HG03521 (cell line): ENCODE measurements around the gene DDX43.
"Not testable (repeated sequence)": the region's sequence is repeated elsewhere in the genome, so short reads cannot be mapped to it uniquely, and the experiment has no call there.

ENCODE experiments used
- ATAC-seq: cut with Tn5 transposase; IDR thresholded peaks from one replicate; pipeline ENCODE4 v1.9.1; 2021; ENCODE audit warnings: mild to moderate bottlenecking, moderate library complexity; ENCODE audit not compliant: unreplicated experiment

The DDX43 gene

DNA sequence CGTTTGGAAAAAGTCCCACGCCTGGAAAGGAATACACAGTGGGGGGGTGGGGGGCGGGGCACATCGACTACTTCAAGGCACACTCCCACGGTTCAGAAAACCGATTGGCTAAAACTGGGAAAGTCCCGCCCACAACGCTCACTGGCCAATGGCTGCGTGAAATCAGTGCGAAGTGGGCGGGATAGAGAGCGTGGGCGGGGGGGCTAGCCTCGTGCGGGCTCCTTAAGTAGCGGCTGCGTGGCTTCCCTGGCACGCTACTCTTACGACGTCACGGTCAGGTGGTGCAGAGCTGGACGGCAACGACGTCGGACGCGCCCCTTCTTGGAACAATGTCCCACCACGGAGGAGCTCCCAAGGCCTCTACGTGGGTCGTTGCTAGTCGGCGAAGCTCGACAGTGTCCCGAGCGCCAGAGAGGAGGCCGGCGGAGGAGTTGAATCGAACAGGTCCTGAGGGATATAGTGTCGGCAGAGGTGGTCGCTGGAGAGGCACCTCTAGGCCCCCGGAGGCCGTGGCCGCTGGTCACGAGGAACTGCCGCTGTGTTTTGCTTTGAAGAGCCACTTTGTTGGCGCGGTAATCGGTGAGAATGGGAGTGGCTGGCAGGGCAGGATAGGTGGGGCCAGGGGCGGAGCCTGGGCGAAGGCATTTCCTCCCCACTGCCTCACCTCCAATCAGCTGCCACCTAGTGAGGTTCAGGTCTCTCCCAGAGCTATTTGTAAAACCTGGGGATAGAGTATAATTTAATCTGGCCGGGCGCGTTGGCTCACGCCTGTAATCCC lies at the start of gene DDX43:
TSS of gene DDX43 (plus strand) at position 252 of the 778 bp plus-strand sequence. CDS start at position 330, 78 bp downstream.
- no peak for ATAC-seq

DNA sequence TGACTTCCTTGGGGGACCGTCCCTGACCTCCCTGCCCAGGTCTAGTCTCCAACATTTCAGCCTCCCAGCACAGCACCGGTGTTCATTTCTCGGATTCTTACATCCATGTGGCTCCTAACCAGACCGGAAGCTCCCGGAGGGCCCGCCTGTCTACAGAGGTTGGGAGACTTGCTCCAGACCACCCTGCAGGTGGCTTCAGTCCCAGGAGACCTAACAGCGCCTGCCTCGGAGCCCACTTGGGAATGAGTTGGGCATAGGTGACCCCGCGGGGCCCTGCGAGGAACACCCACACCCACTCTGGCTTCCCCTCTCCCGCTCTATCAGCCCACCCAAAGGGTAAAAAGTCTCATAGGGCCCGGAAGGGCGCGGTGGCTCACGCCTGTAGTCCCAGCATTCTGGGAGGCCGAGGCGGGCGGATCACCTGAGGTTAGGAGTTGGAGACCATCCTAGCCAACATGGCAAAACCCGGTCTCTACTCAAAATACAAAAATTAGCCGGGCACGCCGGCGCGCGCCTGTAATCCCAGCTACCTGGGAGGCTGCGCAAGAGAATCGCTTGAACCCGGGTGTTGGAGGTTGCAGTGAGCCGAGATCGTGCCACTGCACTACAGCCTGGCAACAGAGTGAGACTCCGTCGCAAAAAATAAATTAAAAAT lies 46.0 kb upstream of the DDX43 start:
- ATAC-seq = no peak

DNA sequence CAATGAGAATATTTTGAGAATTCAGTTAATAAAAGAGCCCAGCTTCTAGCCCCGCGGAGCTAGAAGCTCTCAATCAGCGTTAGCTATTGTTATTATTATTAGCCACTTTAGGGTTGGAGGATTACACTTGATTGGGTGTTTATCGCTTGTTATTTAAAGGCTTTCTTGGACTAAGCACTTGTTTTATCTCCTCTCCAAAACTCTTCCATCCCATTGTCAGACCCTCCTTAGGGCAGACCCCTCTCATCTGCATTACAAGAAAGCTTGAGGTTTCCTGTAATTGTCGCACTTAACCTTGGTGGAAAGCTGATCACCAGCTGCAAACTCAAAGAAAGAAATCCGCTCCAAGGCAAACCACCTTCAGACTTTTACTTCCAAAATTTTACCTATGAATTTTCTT lies 45.3 kb upstream of the DDX43 start:
- ATAC-seq = no peak

DNA sequence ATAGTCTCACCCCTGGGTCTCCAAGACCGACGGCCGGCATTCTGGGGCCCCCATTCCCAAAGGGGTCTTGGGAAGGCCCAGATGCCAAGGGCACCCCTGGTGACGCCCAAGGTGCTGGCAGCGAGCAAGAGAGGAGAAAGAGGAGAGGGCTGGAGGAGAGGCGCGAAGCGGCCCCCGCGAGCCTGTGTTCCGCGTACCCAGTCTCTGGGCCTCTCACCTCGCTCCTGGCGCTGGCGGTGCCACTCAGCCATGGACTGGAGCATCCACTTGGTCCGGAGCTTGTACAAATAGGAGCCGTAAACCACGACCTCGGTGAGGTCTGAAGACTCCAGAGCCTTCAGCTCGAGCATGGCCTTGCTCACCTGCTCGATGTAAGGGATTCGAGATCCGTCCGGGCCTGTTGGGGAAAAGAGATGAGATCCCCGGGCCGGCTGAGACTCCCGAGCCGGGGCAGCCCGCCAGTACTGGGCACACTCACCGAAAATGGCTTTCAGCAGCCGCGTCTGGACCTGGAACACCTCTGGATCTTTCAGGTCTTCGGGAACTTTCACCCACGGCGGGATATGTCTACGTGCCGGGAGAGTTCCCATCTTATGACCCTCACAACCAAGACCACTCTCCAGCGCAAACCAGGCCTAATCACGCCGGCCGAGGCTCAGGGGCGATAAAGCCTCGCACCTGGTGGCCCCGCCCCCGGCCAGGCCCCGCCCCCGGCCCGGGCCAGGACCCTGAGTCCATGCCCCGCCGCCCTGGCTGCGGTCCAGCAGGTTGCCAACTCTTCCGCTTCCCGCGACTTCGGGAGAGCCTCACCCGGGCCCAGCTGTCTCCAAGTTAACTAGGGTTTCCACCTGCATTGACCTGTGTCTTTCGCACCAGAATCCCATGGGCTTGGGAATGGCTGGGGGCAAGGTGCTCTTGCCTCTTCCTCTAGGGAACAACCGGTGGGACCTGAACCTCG lies 40.7 kb upstream of the DDX43 start, which contains the start of gene DPPA5:
TSS of gene DPPA5 (minus strand) at position 641 of the 958 bp plus-strand sequence. CDS start at position 590, 51 bp downstream.
- ATAC-seq = no peak

DNA sequence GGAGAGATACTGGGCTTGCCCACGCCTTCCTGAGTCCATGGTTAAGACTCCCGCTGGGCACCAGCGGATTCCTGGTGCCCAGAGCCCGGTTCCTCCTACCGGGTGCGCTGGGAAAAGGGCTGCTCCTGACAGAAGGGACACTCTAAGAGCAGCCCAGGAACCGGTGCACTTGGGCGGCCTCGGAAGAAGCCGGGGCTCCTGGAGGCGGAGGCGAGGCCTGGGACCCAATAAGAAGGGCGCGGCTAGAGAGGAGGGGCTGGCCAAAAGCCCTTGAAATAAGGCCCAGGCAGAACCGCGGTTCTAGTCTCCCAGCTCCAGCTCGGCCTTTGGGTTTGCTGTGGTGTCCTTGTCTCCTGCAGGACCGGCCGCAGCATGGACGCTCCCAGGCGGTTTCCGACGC lies 32.3 kb upstream of the DDX43 start, which contains the start of gene KHDC3L:
TSS of gene KHDC3L (plus strand) at position 301 of the 400 bp plus-strand sequence. CDS start at position 373, 72 bp downstream.
- no peak for ATAC-seq

DNA sequence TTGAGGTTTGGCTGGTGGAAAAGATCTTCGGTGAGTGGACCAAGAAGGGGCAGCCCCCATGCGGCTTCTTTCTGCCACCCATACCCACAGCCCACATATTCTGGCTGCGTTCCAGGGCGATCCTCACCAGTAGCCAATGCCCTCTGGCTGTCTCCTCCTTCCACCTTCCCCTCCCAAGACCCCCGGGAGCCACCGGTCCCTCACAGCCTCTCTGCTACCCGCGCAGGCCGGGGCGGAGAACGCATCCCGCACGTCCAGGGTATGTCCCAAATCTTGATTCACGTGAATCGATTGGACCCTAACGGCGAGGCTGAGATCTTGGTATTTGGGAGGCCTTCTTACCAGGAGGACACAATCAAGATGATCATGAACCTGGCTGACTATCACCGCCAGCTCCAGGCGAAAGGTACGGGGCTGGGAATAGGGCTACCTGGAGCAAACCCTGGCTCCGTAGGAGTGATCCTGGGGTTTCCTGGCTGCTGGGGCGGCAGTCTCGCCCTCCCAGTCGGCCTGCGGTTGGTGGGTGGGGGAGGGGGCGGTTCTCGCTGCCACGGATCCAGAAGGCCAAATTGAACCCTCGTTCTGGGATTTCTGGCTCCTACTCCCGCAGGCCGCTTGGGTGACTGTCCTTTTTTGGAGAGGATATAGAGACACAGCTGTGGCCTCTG lies 31.6 kb upstream of the DDX43 start:
- no peak for ATAC-seq

DNA sequence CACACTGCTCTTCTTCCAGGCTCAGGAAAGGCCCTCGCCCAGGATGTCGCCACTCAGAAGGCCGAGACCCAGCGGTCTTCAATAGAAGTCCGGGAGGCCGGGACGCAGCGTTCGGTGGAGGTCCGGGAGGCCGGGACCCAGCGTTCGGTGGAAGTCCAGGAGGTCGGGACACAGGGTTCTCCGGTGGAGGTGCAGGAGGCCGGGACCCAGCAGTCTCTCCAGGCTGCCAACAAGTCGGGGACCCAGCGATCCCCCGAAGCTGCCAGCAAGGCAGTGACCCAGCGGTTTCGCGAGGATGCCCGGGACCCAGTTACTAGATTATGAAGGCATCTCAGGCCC lies 31.1 kb upstream of the DDX43 start:
- ATAC-seq = no peak

DNA sequence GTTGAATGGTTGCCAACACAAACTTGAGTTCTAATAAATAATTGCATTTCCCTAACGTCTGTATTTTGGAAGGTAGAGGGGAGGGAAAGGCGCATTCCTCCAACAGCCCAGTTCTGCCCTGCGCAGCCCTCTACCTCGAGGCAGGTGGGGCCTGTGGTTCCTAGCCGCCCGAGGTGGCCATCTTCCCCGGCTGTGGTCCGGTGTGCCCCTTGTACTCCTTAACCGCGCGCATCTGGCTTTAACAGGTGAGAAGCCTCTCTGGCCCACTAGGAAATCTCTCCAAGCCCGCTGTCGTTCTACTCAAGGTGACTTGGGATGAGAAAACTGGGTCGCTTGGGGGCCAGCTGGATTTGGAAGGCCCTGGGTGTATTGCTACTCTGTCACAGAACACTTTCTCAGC lies 30.5 kb upstream of the DDX43 start:
- ATAC-seq = no peak

DNA sequence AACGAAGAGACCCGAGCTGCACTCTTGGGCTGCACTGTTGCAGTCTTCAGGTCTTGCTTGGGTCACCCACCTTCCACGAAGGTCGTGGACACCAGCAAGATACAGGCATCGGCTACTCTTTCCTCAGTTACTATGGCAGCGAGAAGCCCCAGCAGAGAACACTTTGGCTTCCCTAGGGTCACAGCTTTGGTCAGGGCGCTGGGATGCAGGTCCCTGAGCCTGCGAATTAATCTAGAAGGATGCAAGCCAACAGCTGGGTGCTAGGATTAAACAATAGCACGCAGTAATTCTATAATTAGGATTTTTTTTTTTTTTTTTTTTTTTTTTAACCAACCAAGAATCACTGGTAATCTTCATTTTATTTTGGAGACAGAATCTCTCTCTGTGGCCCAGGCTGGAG lies 30.1 kb upstream of the DDX43 start:
- no peak for ATAC-seq

DNA sequence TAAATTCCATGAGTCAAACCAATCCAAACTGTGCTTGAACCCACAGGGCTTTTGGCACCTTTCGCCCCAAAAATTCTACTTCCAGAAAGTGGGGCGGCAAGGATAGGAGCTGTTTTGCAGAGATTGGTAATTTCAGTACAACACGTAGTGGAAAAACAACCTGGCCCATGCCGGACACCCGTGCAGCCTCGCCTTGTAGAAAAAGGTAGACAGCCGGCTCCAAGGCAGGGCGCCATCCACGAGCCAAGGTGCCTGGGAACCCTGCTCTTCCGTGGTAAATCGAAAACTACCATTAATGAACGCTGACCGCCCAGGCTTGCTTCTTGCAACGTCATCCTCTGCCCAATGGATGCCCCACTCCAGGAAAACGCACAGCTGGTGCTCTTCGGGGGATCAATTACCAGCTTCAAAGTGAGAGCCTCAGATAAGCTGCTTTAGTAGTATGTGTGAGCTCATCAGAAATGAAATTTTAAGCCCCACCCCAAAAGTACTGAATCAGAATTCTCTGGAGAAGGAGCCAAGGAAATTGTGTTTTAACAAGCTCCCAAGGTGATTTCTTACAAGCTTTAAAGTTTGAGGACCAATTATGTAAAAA lies 26.8 kb upstream of the DDX43 start:
- ATAC-seq = no peak

DNA sequence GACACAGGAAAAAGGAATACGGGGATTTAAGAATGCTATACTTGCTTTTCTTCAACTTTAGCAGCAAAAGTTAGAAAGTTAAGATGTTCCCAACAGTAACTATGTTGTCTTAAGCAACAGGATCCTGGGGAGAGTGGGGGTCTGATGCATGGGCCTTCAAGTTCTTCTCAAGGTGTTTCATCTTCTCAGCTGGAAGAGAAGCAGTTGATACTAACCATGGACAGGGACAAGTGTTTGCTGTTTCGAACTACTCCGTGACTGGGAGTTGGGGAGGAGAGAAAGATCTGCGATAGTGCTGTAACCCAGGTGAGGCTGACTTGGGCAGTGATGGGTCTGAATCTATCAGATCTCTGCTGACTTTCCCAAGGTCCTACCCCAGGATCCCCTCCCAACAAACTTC lies 26.0 kb upstream of the DDX43 start:
- no peak for ATAC-seq

DNA sequence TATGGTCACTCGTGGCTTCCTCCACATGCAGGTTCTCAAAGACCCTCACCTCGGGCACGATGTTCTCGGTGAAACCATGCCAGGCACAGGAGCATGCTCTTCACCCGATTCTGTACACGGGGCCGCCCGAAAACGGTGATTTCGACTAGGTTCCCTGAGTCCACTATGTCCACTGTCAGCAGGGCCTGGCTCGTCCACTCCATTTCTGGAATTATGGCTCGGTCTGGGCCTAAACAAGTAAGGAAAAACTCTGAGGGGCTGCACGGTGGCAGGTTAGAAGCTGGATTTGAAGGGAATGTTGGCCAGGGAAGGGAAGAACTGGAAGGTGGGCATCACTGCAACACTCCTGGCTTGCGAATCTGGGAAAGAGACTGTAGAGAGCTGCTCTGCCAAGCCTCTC lies 25.5 kb upstream of the DDX43 start:
- ATAC-seq = no peak

DNA sequence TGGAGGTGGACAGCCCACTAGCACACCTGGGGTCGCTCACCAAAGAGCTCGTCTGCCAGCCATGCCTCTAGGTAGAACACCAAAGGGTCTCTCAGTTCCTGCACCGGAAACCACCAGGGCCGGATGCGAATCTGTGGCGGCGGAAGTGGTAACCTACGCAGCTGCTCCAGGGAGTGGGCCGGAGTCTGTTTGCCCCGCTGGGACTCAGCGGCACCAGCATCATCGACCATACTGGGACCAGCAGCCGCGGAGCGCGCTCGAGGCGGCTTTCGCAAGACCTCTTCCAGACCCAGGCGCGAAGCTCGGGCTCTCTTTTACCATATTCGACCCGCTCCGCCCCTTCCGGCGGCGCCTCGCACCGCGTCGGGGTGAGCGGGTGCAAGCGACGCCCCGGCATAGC lies 25.1 kb upstream of the DDX43 start, which contains the start of gene OOEP:
TSS of gene OOEP (minus strand) at position 335 of the 400 bp plus-strand sequence. CDS start at position 230, 105 bp downstream.
- no peak for ATAC-seq

DNA sequence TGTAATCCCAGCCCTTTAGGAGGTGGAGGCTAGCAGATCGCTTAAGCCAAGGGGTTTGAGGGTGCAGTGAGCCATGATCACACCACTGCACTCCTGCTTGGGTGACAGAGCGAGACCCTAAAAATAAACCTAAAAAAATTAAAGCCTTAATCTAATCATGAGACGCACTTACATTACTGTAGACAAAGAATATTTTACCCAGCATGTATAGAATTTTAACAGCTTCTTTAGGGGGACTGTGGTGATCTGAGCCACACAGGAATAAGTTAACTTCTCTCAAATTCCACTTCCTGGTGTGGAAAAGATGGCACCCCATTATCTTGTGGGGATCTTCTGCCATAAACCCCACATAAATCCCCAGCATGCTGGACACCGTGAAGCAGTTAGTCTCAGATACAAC lies 22.6 kb upstream of the DDX43 start:
- no peak for ATAC-seq

DNA sequence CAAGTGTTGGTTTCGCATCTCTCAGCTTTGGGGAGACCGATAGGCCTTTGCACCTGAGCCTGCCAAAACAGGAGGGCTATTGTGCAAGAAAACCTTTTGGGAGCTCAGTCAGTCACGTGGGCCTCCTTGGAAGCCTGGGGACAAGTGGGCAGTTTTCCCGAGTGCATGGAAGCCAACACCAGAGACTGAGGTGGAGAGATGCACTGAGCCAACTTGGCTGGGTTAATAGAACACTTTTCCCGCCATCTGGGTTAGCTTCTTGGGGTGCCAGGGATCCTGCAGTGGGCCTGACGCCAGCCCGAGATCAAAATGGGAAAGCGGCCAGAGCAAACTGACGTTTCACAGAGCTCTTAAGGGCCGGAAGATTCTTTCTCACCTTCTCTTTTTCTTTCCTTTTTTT lies 22.1 kb upstream of the DDX43 start:
- ATAC-seq = no peak

DNA sequence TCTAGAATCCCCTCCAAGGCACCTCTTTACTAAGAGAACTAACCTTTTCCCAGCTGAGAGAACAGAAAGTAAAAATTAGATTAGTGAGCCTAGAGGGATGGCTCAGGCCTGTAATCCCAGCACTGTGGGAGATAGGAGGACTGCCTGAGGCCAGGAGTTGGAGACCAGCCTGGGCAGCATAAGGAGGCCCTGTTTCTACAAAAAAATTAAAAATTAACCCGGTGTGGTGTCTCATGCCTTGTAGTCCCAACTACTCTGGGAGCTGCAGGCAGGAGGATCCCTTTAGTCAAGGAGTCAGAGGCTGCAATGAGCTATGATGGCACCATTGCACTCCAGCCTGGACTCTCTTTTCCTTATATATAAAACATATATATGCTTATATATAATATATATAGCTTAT lies 19.4 kb upstream of the DDX43 start:
- no peak for ATAC-seq

DNA sequence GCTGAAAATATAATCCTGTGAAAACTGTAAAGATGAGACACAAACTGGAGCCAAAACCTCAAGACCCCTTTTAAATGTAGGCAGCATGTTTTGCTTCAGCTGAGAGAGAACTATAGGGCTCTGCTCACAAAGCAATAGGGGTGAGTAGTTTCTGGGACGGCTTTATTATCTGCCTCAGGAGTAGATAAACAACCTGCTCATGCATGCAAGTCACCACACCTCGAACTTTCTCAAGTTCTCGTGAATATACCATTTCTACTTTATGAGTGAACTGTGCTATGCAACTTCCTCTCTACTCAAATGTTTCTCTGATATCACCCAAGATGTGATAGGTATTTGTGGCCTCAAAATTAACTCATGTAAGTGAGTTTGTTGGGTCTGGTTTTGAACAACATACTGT lies 17.4 kb upstream of the DDX43 start:
- ATAC-seq = no peak

DNA sequence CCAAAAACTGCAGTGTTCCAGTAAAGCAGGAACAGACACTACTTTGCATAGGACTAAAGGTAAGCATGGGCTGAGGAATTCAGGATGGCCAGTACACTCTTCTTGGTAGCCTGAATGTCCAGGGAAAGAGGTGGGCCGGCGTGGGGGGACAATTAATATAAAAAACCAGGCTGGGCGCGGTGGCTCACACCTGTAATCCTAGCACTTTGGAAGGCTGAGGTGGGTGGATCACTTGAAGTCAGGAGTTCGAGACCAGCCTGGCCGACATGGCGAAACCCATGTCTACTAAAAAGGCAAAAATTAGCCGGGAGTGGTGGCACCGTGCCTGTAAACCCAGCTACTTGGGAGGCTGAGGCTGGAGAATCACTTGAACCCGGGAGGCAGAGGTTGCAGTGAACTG lies 13.1 kb upstream of the DDX43 start:
- ATAC-seq = not testable (repeated sequence)

DNA sequence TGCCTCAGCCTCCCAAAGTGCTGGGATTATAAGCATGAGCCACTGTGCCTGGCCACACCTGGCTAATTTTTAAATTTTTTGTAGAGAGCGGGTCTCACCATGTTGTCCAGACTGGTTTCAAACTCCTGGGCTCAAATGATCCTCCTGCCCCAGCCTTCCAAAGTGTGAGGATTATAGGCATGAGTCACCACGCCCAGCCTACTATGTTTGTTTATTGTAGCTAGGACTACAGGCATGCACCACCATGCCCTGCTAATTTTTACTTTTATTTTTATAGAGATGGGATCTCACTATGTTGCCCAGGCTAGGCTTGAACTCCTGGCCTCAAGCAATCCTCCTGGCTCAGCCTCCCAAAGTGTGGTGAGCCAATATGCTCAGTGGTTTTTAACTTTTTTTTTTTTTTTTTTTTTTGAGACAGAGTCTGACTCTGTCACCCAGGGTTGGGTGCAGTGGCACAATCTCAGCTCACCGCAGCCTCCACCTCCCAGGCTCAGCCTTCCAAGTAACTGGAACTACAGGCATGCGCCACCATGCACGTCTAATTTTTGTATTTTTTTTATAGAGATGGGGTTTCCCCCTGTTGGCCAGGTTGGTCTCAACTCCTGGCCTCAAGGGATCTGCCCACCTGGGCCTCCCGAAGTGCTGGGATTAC lies 12.0 kb upstream of the DDX43 start:
- no peak for ATAC-seq

DNA sequence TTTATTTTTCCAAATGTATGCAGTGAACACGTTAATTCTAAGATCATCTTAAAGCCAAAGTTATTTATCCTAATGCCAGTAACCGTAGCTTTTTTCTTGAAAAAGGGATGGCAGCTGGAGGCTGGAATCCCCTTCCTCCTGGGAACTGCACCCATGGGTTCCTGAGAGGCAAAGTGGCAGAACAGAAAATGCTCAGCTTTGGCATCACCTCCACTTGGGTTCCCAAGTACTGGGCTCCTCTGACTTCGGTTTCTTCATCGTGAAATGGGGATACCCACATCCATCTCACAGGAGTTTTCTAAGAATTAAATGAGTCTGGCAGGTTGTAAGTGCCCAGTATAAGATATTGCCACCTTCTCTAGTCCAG lies 6.2 kb upstream of the DDX43 start:
- ATAC-seq = no peak
